ENCODE results near the gene PPP1R16B.
A peak's percentile ranks its signal among the peaks of the same experiment; 100 is the strongest.
"Not testable (repeated sequence)": the region's sequence is repeated elsewhere in the genome, so short reads cannot be mapped to it uniquely, and the experiment has no call there.

PPP1R16B gene

DNA sequence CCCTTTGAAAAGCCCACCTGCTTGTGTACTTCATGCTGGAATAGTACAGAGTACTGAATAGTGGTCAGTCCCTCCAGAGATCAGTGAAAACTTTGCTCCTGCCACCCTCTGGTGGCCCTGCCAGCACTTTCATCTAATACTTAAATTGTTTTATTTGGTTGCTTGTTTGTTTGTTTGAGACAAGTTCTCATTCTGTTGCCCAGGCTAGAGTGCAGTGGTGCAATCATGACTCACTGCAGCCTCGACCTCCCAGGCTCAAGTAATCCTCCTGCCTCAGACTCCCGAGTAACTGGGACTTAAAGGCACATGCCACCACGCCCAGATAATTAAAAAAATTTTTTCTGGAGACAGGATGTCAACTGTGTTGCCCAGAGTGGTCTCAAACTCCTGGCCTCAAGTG, 129.8 kb downstream of the PPP1R16B start:
- no peak for DNase-seq (ENCODE audit: low read depth)

DNA sequence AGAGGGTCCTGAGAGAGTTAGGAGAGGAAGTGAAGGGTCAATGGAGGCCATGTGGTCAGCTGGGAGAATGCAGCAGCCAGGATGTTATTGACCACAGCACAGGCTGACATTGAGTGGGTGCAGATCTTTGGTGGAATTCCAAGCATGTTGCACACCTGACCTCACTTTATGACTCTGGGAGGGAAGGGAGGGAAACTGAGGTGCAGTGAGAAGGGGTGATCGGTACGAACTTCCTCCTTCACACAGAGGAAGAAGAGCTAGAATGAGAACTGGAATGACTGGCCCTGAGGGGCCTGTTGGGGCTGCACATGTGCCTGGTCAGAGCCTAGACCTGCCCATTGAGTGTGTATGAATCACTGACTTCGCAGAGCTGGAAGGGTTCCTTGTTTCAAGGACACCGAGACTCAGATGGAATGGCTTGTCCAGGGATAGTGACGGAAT, 130.5 kb downstream of the PPP1R16B start:
- DNase-seq (ENCODE audit: low read depth), result no peak

DNA sequence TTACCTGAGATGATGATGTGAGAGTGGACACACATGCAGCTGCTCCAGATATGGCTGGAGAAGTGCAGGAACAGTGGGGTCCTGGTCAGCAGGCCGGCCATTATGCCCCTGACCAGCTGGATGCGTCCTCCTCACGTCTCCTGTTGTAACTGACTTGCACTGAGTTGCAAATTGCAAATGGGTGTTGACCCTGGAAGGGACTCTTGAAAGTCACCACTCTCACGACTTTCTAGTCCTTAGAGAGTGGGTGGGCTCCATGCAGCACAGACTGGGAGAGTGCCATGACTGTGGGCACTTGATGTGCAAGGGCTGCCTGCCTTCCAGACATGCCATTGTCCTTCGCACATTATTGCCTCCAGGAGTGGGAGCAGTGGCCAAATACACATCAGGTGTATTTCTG, 131.5 kb downstream of the PPP1R16B start:
- DNase-seq (ENCODE audit: low read depth), result no peak

DNA sequence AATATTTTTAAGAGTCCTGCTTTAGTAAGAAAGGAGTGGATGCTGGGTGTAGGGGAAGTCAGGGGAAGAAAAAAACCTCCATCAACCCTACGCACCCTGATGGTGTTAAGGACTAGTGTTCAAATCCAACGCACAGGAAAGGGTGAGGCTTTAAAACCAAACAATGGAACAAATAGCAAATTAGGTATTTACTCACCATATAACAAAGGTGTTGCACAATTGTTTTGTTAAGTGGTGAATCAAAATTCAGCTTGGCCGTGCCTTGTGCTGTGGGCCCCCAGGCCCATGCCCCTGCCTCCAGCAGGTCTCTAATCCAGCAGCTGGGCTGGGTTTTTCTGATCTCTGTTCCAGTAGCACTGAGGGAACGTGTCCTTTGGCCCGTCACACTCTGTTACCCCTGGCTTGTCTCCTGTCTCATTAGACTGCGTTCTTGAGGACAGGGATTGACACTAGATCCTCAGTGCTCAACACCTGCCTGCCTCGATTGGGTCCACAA, 132.5 kb downstream of the PPP1R16B start:
- no peak for DNase-seq (ENCODE audit: low read depth)

- no peak for DNase-seq (ENCODE audit: low read depth)
Observed at GRCh38 chr20:38939686-38940085, 134.2 kb downstream of the PPP1R16B start.

- DNase-seq (ENCODE audit: low read depth), result no peak
Observed at GRCh38 chr20:38940644-38941043, 135.1 kb downstream of the PPP1R16B start.

- DNase-seq (ENCODE audit: low read depth), result no peak
Observed at GRCh38 chr20:38941726-38942389, 136.4 kb downstream of the PPP1R16B start.

DNA sequence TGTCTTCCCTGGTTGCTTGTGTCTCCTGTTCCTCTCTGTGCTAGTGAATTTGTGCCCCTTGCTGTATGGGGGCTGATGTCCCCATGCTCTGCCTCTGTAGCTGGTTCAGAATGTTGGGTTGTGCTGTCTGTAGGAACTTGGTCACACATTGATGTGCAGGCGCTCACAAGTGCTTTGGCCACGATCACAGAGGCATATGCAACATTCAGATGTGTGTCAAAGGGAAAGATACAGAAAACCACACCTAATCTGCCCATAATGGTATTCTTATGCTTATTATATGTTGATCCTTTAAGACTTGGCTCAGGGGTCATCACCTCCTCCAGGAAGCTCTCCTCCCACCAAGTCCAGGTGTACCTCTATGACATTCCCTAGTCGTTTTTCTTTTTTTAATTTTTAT, 139.5 kb downstream of the PPP1R16B start:
- DNase-seq (ENCODE audit: low read depth), result no peak

- DNase-seq (ENCODE audit: low read depth), result no peak
Observed at GRCh38 chr20:38946836-38947235, 141.3 kb downstream of the PPP1R16B start.

GRCh38 chr20:38947931-38948362, 142.4 kb downstream of the PPP1R16B start:
- no peak for DNase-seq (ENCODE audit: low read depth)

GRCh38 chr20:38950254-38950653, 144.8 kb downstream of the PPP1R16B start:
- no peak for DNase-seq (ENCODE audit: low read depth)

- DNase-seq (ENCODE audit: low read depth), result no peak
Observed at GRCh38 chr20:38951611-38952010, 146.1 kb downstream of the PPP1R16B start.

DNA sequence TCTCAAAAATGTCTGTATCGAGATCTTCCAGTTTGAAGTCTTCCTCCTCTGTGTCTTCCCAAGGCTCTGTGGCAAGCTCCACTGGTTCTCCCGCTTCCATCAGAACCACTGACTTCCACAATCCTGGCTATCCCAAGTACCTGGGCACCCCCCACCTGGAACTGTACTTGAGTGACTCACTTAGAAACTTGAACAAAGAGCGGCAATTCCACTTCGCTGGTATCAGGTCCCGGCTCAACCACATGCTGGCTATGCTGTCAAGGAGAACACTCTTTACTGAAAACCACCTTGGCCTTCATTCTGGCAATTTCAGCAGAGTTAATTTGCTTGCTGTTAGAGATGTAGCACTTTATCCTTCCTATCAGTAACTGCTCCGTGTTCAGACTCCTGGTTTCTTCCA, 146.7 kb downstream of the PPP1R16B start:
- DNase-seq (ENCODE audit: low read depth), result no peak

- DNase-seq (ENCODE audit: low read depth), result no peak
Observed at GRCh38 chr20:38953630-38954340, 148.3 kb downstream of the PPP1R16B start.

DNA sequence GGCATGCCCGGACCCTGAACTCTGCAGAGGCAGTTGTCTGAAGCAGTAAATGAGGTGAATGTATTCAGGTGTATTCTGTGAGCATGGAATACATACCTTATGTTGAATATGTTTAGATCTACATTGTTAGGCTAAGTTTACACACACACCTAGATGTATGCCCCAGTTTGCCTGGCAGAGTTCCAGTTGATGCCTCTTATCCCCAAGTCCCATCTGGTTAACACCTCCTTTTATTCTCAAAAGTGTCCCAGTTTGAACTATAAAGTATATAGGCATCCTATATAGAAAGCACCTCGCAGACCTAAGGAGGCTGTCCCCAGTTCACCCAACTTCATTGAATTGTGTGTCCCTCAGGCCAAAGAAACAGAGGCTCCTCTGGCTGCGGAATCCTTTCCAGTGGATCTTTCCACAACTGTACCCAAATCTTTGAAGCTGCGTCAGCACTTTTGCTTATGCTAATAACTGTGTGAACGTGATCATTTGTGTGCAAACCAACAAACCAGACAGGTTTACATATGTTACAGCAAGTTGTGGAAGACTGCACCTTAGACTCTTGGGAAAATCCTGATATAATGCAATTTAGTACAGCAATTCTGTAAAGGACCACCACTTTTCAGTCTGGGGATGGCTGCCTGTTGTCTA, 151.9 kb downstream of the PPP1R16B start:
- no peak for DNase-seq (ENCODE audit: low read depth)

DNA sequence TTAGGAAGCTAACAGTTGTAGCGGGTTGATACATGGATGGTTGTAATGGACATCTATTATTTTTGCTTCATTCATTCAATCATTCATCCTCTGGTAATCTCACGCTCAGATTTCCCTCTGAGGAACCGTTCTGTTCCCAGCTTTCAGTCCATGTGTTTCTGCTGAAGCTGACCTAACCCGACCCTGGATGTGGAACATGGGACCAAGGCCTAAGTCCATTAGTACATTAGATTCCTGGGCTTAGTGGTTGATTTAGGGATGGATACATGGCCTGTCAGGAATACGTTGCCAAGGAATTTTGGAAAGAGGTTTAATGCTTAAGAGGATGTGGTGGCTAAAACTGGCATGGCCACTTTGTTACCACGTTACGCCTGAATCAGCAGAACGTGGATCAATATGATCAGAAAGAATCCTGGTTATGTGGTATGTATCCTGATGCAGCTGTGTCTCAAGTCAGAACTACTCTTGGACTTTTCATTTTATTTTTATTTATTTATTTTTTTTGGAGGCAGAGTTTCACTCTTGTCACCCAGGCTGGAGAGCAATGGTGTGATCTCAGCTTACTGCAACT, 152.5 kb downstream of the PPP1R16B start:
- no peak for DNase-seq (ENCODE audit: low read depth)

DNA sequence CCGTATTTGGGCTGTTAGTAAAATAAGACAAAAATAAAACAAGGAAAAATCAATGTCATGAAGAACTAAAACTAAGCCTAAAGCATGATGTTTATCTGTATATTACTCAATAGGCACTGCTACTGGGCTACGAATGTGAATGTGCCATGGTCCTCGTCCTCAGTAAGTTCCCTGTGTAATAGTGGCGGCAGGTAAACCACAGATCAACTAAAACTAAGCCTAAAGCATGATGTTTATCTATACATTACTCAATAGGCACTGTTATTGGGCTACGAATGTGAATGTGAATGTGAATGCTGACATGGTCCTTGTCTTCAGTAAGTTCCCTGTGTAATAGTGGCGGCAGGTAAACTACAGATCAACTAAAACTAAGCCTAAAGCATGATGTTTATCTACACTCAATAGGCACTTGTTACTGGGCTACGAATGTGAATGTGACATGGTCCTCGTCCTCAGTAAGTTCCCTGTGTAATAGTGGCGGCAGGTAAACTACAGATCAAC, 154.7 kb downstream of the PPP1R16B start:
- not testable (repeated sequence) for DNase-seq (ENCODE audit: low read depth)

DNA sequence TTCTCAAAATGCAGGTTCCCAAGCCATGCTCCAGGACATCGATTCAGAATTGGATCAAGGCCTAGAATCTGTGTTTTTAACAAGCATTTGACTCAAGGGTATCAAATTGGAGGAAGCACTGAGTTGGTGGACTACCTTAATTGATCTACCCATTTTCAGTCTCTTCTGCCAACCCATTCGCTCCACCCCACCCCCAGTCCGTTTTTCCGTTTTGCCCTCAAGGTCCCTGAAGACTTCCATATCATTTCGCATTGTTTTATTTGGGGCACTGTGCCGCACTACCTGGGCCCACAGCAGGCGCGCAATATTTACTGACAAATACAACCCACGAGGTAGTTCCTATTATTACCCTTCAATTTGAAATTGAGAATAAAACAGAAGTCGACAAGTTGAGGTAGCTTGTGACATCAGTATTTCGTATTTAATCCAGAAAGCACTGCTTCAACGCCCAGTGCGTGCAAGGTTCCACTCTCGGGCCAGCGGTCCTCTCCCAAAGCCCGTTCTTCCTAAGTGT, 156.1 kb downstream of the PPP1R16B start:
- peak; percentile 31 for DNase-seq (ENCODE audit: low read depth)

DNA sequence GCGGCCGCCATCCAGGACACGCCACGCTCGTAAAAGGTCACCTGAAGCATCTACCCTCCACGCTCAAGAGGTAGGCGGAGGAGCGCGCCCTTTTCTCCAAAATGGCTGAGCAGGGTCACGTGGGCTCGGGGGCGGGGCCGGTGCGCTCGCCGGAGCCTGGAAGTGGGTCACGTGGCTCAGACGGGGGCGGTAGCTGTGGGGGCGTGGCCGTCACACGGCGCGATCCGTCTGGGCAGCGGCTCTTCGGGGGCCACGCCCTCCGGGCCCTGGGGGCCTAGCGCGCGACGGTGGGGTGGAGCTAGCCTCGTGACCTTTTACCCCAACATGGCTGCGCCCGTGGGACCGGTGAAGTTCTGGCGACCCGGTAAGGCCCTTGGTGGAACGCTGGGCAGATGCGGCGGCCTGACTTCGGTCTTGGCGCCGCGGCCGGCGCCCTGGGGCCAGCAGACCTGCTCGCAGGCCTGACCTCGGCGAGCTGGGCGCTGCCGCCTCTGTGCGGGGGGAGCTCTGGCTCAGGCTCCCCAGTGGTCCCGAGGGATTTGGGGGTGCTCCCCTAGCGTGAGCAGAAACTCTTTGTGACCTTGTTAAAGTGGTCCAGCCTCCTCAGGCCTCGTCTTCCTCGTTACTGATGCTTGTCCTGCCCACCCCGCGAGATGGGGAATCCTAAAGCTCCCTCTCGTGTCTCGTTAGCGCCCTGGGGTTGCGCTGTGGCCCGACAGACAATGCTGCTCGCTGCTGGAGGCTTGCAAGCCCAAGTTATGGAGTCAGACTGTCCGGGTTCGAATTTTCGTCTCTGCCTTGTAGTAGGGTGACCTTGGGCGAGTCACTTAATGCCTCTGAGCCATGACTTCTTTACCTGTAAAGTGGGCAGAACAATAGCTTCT, 156.8 kb downstream of the PPP1R16B start, which contains the start of gene DHX35:
Gene DHX35 (plus strand): TSS at position 301 of the 884 bp plus-strand sequence. CDS start 24 bp downstream, at position 325.
- DNase-seq (ENCODE audit: low read depth), result peak; percentile 82

DNA sequence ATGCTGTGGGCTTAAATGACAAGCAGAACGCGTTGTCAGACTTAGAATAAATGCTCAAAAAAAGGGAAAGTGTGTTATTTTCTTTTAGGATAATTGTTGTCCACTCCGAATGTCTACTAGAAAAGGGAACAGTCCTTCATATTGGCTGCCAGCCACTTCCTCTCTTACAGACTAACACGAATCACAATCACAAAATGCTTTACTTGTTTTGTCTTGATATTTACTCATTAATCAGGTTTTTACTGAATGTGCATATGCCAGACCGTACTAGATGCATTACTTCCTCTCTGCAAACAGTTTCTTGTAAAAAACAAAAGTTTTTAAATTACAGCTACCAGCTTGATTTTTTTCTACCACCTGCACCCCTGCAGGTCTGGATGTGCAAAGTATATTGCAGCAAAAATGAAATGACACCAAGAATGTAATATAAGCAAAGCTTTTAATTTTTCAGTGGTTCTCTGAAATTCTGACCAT, 157.5 kb downstream of the PPP1R16B start:
- no peak for DNase-seq (ENCODE audit: low read depth)

DNA sequence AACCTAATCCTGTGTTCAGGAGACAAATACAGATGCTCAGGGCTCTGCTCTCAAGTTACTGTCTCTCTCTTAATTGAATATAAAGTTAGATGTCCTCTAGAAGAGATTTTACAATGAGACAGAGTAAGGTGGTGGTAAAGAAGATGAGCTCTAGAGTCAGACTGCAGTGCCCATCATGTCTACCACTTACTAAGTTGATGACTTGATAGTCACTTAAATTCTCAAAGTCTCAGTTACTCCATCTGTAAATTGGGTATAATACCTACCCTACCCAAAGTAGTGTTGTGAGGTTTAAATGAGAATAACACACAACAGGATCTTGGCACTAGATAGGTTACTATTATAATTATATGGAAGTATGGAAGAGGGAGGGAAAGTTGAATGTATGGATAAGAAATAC, 158.2 kb downstream of the PPP1R16B start:
- no peak for DNase-seq (ENCODE audit: low read depth)

All from HS-5 (cell line).